SJCRH30 (cell line): ENCODE measurements around the gene ANXA2. TPM values are rescaled to one million over a fixed set of nuclear protein-coding genes. Genes with fewer than 3 reads are reported as not detected.
"Not testable (repeated sequence)": the region's sequence is repeated elsewhere in the genome, so short reads cannot be mapped to it uniquely, and the experiment has no call there.

Source experiments
- DNase-seq, 2 experiments: peaks; one replicate each; pipeline ENCODE4 v3.0.0-alpha.2; 2015 to 2020
- H3K27ac ChIP-seq: fragments of 250-450 bp; sonication (Bioruptor Pico); 2 replicates; pipeline ENCODE4 v1.5.1; 2020; ENCODE audit warnings: mild to moderate bottlenecking, moderate library complexity
- H3K27me3 ChIP-seq: fragments of 250-450 bp; sonication (Bioruptor Pico); 2 replicates; pipeline ENCODE4 v1.5.1; 2020; ENCODE audit warnings: mild to moderate bottlenecking, moderate library complexity
- H3K36me3 ChIP-seq: fragments of 250-450 bp; sonication (Bioruptor Pico); 2 replicates; pipeline ENCODE4 v1.5.1; 2020; ENCODE audit warnings: mild to moderate bottlenecking, moderate library complexity
- H3K4me1 ChIP-seq: fragments of 250-450 bp; sonication (Bioruptor Pico); 2 replicates; pipeline ENCODE4 v1.5.1; 2020; ENCODE audit warnings: mild to moderate bottlenecking, moderate library complexity
- H3K4me3 ChIP-seq: fragments of 250-450 bp; sonication (Bioruptor Pico); 2 replicates; pipeline ENCODE4 v1.5.1; 2020; ENCODE audit warnings: mild to moderate bottlenecking, moderate library complexity
- H3K9me3 ChIP-seq: fragments of 250-450 bp; sonication (Bioruptor Pico); replicated peaks from 2 replicates; pipeline ENCODE4 v1.5.1; 2020; ENCODE audit warnings: mild to moderate bottlenecking, moderate library complexity
- total RNA-seq: library from RNA; depleted of rRNA; stranded (reverse); fragments of >200 nt; shearing (Covaris generic); gene quantifications from 2 replicates; pipeline ENCODE4 v1.2.3, GENCODE V29; 2014

The ANXA2 gene
- total RNA-seq, 1 experiment from 2014 or later = 243 TPM

DNA sequence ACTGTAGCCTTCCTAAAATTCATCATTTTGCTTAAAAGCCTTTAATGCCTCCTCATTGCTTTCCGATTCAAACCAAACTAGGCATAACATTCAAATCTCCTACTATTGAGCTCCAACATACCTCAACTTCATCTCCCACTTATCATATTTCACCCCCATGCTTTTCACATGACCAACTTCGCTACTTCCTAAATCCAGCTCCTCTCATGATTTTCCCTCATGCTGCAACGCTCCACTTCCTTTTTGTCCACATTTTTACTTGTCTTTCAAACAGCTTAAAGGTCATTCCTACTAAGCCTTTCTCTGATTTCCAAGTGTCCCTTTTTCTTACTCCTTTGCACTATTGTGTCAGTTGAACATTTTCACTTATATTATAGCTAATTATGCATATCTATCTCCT, 20.3 kb upstream of the ANXA2 start:
- peaks cover 18% of the 10 kb centered on the region for H3K4me1 ChIP-seq
- H3K36me3 ChIP-seq = no peaks in the 10 kb centered on the region
- no peak for DNase-seq
- no peaks in the 10 kb centered on the region for H3K27me3 ChIP-seq
- no peak overlapping the region for H3K4me3 ChIP-seq
- no peak overlapping the region for H3K27ac ChIP-seq
- no peaks in the 10 kb centered on the region for H3K9me3 ChIP-seq

DNA sequence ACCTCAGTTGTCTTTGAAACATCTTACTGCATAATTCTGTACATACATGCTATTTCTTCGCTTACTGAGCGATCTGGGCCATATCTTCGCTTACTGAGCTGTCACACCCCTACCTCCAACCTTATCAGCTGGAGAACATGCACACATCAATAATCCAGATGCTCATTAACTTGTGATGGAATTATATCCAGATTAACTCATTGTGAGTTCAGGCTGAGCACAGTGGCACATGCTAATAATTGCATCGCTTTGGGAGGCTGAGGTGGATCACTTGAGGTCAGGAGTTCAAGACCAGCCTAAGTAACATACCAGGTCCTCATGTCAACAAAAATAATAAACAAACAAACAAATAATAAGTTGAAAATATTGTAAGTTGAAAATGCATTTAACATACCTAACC, 19.3 kb upstream of the ANXA2 start:
- H3K27me3 ChIP-seq = no peaks in the 10 kb centered on the region
- no peak for DNase-seq
- H3K36me3 ChIP-seq = no peaks in the 10 kb centered on the region
- no peak overlapping the region for H3K27ac ChIP-seq
- H3K4me1 ChIP-seq = peaks cover 14% of the 10 kb centered on the region
- no peaks in the 10 kb centered on the region for H3K9me3 ChIP-seq
- no peak overlapping the region for H3K4me3 ChIP-seq

DNA sequence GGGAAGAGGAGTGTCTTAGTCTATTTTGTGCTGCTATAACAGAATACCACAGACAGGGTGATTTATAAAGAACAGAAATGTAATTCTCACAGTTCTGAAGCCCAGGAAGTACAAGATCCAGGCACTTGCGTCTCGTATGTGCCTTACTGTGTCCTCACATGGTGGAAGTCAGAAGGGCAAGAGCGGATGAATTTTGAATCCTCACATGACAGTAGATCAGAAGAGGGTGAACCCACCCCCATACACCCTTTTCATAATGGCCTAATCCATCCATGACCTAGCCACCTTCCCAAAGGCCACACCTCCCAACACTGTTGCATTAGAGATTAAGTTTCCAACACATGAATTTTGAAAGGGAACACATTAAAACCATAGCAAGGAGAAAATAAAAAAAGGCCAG, 18.7 kb upstream of the ANXA2 start:
- Histone ChIP-seq H3K4me3 (no peak overlapping the region), H3K4me1 (peaks cover 10% of the 10 kb centered on the region), H3K27ac (no peak overlapping the region), H3K36me3 (no peaks in the 10 kb centered on the region), H3K27me3 (no peaks in the 10 kb centered on the region), H3K9me3 (no peaks in the 10 kb centered on the region)
- DNase-seq = no peak

DNA sequence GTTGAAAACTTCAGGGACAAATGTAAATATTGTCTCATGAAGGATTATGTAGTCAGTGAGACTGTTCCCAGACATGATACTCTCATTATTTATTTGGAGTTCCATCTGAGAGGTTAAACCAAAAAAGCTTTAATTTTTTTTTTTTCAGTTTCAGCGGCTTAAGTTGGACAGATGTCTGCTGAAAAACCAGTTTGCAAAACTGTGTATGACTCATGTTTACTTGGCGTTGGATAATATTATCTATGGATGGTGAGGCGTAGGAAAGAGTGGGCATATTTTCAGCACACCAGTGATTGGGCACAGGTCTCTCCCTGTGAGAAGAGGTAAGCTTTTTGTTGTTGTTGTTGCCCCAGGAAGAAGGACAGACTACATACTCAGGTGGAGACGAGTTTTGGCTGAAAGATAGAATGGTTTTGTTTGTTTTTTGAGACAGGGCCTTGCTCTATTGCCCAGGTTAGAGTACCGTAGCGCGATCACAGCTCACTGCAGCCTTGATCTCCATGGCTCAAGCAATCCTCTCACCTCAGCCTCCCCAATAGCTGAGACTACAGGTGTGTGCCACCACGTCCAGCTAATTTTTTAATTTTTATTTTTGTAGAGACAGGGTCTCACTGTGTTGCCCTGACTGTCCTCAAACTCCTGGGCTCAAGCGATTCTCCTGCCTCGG, 16.4 kb upstream of the ANXA2 start:
- no peaks in the 10 kb centered on the region for H3K36me3 ChIP-seq
- H3K27ac ChIP-seq = no peak overlapping the region
- no peak for DNase-seq
- H3K4me3 ChIP-seq = no peak overlapping the region
- H3K9me3 ChIP-seq = no peaks in the 10 kb centered on the region
- no peaks in the 10 kb centered on the region for H3K27me3 ChIP-seq
- H3K4me1 ChIP-seq = peaks cover 8% of the 10 kb centered on the region

DNA sequence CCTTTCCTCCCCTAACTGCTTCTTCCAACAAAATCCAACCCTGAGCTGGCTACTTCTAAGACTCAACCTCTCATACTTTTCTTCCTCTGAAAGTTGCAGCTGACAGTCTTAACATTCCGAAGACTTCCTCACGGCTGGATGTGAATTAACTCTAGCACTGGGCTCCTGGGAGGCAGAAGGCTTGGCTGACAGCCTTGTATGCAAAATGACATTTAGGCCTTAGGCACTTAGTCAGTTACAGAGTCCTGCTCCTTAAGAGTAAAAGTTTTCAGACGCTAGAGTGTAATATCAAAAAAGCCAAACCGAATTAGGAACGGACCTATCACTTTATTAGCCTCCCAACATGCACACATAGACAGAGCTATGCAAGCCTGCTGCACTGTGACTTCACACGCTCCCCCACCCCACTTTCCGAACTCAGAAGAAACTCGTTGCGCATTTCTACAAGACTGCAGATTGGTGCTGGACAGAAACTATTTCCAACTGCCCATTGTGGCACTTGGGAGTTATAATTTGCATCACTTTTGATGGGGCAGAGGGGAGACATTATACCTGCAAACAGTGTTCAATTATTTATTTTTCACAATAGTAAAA, 15.5 kb upstream of the ANXA2 start:
- Histone ChIP-seq H3K27ac (no peak overlapping the region), H3K36me3 (no peaks in the 10 kb centered on the region)

DNA sequence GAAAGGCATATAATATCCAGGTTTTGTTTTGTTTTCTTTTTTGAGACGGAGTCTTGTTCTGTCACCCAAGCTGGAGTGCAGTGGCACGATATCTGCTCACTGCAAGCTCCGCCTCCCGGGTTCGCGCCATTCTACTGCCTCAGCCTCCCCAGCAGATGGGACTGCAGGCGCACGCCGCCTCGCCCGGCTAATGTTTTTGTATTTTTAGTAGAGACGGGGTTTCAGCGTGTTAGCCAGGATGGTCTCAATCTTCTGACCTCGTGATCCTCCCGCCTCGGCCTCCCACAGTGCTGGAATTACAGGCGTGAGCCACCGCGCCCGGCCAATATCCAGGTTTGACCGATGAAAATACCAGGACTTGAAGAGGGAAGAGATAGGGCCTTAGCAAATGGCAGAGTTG, 15.0 kb upstream of the ANXA2 start:
- H3K27ac ChIP-seq, H3K27me3 ChIP-seq, DNase-seq: not testable (repeated sequence)

More for the DNA sequence above, 15.5 kb upstream of the ANXA2 start:
- Histone ChIP-seq H3K4me1 (peaks cover 15% of the 10 kb centered on the region), H3K9me3 (no peaks in the 10 kb centered on the region), H3K27me3 (no peaks in the 10 kb centered on the region), H3K4me3 (no peak overlapping the region)
- DNase-seq = no peak

DNA sequence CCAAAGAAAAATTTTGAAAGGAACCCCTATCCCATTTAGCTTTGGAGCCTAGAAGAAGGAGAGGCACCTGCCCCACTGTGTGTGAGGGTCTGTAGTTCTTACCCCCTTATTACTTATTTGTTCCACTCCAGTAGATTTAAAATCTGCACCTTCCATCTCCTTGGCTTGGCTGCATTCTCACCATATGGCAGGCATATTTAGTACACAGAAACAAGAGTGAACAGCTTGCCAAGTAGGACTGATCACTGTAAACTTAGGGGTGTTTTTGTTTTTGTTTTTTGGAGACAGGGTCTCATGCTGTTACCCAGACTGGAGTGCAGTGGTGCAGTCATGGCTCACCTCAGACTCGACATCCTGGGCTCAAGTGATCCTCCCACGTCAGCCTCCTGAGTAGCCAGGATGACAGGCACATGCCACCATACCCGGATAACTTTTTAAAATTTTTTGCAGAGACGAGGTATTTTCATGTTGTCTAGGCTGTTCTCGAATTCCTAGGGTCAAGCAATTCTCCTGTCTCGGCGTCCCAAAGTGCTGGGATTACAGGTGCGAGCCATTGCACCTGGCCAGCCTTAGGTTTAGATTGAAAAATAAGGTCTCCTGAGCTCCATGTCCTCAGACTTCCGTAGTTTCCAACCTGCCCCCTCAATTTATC, 14.1 kb upstream of the ANXA2 start:
- no peak for DNase-seq
- no peak overlapping the region for H3K4me3 ChIP-seq
- H3K36me3 ChIP-seq = no peaks in the 10 kb centered on the region
- H3K9me3 ChIP-seq = no peaks in the 10 kb centered on the region
- no peak overlapping the region for H3K27ac ChIP-seq
- no peaks in the 10 kb centered on the region for H3K27me3 ChIP-seq
- H3K4me1 ChIP-seq = peaks cover 29% of the 10 kb centered on the region

More for the DNA sequence above, 15.0 kb upstream of the ANXA2 start:
- peaks cover 20% of the 10 kb centered on the region for H3K4me1 ChIP-seq
- not testable (repeated sequence) for H3K4me3 ChIP-seq, H3K9me3 ChIP-seq, H3K36me3 ChIP-seq

DNA sequence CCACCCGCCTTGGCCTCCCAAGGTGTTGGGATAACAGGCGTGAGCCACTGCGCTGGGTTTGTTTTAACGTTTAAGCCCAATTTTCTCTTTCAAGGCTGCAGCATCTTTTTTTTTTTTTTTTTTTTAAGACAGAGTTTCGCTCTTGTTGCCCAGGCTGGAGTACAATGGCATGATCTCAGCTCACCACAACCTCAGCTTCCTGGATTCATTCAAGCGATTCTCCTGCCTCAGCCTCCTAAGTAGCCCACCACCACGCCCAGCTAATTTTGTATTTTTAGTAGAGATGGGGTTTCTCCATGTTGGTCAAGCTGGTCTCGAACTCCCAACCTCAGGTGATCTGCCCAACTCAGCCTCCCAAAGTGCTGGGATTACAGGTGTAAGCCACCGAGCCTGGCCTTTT, 12.6 kb upstream of the ANXA2 start:
- H3K27ac ChIP-seq, H3K27me3 ChIP-seq, H3K9me3 ChIP-seq, H3K36me3 ChIP-seq, DNase-seq, H3K4me3 ChIP-seq: not testable (repeated sequence)
- H3K4me1 ChIP-seq = peaks cover 35% of the 10 kb centered on the region

DNA sequence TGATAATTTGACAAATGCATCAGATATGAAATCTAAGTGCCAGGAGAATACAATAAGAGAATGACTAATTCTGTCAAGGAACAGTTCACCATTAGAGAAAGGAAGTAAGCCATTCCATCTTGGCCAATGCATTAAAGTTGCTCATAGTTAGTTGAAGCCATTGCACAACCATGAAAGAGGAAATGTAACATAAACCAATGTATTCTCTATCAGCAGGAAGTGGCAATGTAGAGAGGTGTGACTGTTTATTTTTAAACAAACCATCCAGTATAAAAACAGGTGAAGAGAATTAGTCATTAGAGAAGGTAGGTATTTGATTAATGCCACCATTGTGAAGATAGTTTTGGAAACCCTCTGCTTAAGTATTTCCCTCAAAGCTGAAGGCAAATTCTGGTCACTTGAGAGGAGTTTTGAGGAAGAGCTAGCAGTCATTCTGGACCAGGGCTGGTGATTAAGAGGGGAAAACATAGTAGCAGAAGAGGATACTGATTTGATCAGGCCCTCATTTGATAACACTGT, 10.7 kb upstream of the ANXA2 start:
- Histone ChIP-seq H3K4me1 (peaks cover 27% of the 10 kb centered on the region), H3K4me3 (no peak overlapping the region), H3K9me3 (no peaks in the 10 kb centered on the region), H3K36me3 (no peaks in the 10 kb centered on the region), H3K27me3 (no peaks in the 10 kb centered on the region), H3K27ac (peak overlapping the region; percentile 49)
- DNase-seq = peak in 1 of 2 experiments; percentile 27

DNA sequence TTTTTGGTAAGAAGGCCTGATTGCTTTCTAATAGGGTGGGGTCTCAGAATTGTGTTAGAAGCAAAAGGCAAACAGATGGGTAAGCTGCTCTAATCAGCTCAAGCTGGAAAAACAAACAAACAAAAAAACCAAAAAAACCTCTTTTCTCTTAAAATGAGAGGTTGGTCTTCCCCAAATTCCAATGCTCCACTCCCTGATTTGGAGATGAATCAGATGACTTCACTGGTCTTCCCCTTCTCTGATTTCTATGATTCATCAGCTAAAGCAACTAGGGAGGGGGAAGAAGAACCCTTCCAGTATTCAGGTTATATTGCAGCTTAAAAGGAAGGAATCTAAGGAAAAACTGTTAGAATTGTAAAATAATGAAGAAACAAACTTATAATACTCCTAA, 9.6 kb upstream of the ANXA2 start:
- peak overlapping the region; percentile 18; the same call in 1 of the 2 replicates for H3K27ac ChIP-seq
- peak in 1 of 2 experiments; percentile 46 for DNase-seq
- no peaks in the 10 kb centered on the region for H3K27me3 ChIP-seq
- no peak overlapping the region for H3K4me3 ChIP-seq
- H3K9me3 ChIP-seq = no peaks in the 10 kb centered on the region
- H3K36me3 ChIP-seq = no peaks in the 10 kb centered on the region
- H3K4me1 ChIP-seq = peaks cover 35% of the 10 kb centered on the region

DNA sequence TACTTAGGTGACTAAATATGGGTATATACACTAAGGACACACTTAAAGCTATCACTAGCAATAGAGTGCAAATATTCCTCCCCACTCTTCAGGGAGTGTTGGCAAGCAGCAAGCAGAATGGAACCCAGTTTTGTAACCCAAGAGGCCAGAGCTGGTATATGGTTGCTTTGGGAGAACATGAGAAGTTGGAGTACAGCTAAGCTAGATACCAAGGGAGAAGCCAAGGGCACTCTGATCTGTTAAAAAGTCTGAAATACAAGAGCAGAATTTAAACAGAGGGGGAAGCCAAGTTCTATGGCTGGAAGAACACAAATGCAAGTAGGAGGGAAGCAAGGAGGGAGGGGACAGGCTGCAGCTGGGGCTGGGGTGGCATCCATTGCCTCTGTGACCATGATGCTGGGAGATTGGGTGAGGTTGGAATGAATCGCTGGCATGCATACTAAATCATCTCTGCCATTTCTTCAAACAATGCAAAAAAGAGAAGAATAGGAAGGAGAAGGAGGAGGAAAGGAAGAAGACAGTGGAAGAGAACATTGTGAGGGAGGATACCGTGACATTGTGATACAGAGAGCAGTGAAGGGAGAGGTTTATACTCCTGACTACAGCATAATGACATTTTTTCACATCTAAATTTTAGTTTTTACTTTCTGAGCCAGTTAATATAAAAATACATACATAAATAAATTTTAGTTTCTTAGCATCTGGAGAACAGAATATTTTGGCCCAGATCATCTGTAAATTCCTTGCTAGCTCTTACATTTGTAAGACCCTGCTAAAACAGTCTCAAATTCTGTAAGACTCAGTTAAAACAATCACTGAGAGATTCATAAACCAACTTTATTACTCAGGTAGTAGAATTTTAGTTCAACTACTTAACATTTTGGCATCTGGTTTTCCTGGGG, 9.0 kb upstream of the ANXA2 start:
- Histone ChIP-seq H3K27ac (peak overlapping the region; percentile 18; the same call in 1 of the 2 replicates), H3K4me1 (peaks cover 40% of the 10 kb centered on the region), H3K36me3 (no peaks in the 10 kb centered on the region), H3K4me3 (no peak overlapping the region), H3K27me3 (no peaks in the 10 kb centered on the region), H3K9me3 (no peaks in the 10 kb centered on the region)
- no peak for DNase-seq

DNA sequence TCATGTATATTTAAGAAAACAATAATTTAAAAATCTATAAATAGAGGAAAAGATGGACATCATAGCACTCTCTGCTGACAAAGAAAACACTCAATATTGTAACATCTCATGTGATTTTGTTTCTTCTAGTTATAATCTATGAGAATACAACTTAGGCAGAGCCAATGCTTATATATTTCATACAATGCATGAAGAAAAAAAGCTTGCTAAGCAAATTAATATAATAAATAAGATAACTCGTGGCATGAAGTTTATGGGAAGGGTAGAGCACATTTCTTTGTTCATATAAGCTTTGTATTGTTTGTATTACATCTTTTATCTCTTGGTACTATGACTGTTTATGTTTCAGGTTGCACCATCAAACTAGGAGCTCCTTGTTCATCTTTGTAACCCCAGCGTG, 7.6 kb upstream of the ANXA2 start:
- H3K9me3 ChIP-seq = no peaks in the 10 kb centered on the region
- no peak for DNase-seq
- no peak overlapping the region for H3K4me3 ChIP-seq
- H3K27ac ChIP-seq = no peak overlapping the region
- no peaks in the 10 kb centered on the region for H3K27me3 ChIP-seq
- peaks cover 42% of the 10 kb centered on the region for H3K4me1 ChIP-seq
- H3K36me3 ChIP-seq = no peaks in the 10 kb centered on the region

DNA sequence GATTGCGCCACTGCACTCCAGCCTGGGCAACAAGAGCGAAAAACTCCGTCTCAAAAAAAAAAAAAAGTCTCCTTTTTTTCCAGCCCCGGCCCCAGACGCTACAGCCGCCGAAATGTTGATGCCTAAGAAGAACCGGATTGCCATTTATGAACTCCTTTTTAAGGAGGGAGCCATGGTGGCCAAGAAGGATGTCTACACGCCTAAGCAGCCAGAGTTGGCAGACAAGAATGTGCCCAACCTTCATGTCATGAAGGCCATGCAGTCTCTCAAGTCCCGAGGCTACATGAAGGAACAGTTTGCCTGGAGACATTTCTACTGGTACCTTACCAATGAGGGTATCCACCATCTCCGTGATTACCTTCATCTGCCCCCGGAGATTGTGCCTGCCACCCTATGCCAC, 6.6 kb upstream of the ANXA2 start:
- peaks cover 53% of the 10 kb centered on the region for H3K4me1 ChIP-seq
- not testable (repeated sequence) for DNase-seq, H3K27me3 ChIP-seq

DNA sequence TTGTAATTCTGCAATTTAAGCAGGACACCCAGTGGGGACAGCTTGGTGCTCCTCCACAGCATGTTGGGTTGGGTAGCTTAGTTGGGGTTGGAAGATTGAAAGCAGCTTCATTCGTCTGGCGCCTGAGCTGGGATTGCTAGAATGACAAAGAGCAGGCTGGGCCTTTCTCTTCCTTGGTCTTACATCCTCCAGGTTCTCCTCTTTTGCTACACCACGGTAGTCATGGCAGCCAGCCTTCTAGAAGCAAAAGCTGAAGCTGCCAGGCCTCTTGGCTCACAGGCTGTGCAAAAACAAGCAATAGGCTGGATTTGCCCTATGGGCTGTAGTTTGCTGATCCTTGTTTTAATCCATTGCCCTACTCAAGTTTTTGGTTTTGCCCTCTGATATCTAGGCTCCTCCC, 3.2 kb upstream of the ANXA2 start:
- H3K27ac ChIP-seq = no peak overlapping the region
- DNase-seq = no peak
- H3K36me3 ChIP-seq = no peaks in the 10 kb centered on the region
- peaks cover 30% of the 10 kb centered on the region for H3K4me1 ChIP-seq
- H3K4me3 ChIP-seq = no peak overlapping the region
- no peaks in the 10 kb centered on the region for H3K27me3 ChIP-seq
- H3K9me3 ChIP-seq = no peaks in the 10 kb centered on the region

More for the DNA sequence above, 6.6 kb upstream of the ANXA2 start:
- H3K27ac ChIP-seq, H3K36me3 ChIP-seq, H3K9me3 ChIP-seq, H3K4me3 ChIP-seq: not testable (repeated sequence)
